SK-N-SH treated with all-trans-retinoic acid at 6 μM for 48 hours (cell line): ENCODE measurements around the gene LRP5.

Experiments
- ATAC-seq: fragments of 200-7000 bp; cut with Tn5 transposase; 3 replicates; pipeline ENCODE4 v1.9.1; 2020; ENCODE audit warnings: mild to moderate bottlenecking, moderate library complexity
- ARNTL ChIP-seq: fragments of 450-650 bp; formaldehyde crosslinking; IDR thresholded peaks from 2 replicates; pipeline ENCODE4 v1.5.0; 2020; ENCODE audit warnings: low read depth, mild to moderate bottlenecking, moderate library complexity, borderline replicate concordance
- CREB5 ChIP-seq: fragments of 250-450 bp; sonication (Bioruptor Pico); IDR thresholded peaks from 2 replicates; pipeline ENCODE4 v1.5.1; 2020; ENCODE audit warnings: low read depth, mild to moderate bottlenecking, moderate library complexity
- CSDC2 ChIP-seq: fragments of 250-450 bp; sonication (Bioruptor Pico); IDR thresholded peaks from 2 replicates; pipeline ENCODE4 v1.5.0; 2020; ENCODE audit warnings: mild to moderate bottlenecking, moderate library complexity
- CSRNP3 ChIP-seq: fragments of 250-450 bp; sonication (Bioruptor Pico); IDR thresholded peaks from 2 replicates; pipeline ENCODE4 v1.5.1; 2021; ENCODE audit warnings: mild to moderate bottlenecking, moderate library complexity
- ESRRG ChIP-seq: fragments of 250-450 bp; sonication (Bioruptor Pico); IDR thresholded peaks from 2 replicates; pipeline ENCODE4 v1.6.1; 2021; ENCODE audit warnings: mild to moderate bottlenecking
- ISL1 ChIP-seq: fragments of 250-450 bp; sonication (Bioruptor Pico); IDR thresholded peaks from 2 replicates; pipeline ENCODE4 v2.1.2; 2022; ENCODE audit warnings: mild to moderate bottlenecking, moderate library complexity
- OSR1 ChIP-seq: fragments of 250-450 bp; sonication (Bioruptor Pico); IDR thresholded peaks from 2 replicates; pipeline ENCODE4 v1.8.0; 2022; ENCODE audit warnings: moderate library complexity, mild to moderate bottlenecking, inconsistent platforms
- PATZ1 ChIP-seq: fragments of 250-450 bp; sonication (Bioruptor Pico); IDR thresholded peaks from 2 replicates; pipeline ENCODE4 v1.8.0; 2020; ENCODE audit warnings: mild to moderate bottlenecking, moderate library complexity, borderline replicate concordance
- POU6F1 ChIP-seq: fragments of 250-450 bp; sonication (Bioruptor Pico); IDR thresholded peaks from 2 replicates; pipeline ENCODE4 v1.8.0; 2021; ENCODE audit warnings: low read depth, mild to moderate bottlenecking, moderate library complexity, borderline replicate concordance
- PPARA ChIP-seq: fragments of 250-450 bp; sonication (Bioruptor Pico); IDR thresholded peaks from 2 replicates; pipeline ENCODE4 v1.5.0; 2020; ENCODE audit warnings: mild to moderate bottlenecking, borderline replicate concordance
- SNAI2 ChIP-seq: fragments of 250-450 bp; sonication (Bioruptor Pico); IDR thresholded peaks from 2 replicates; pipeline ENCODE4 v1.5.0; 2020; ENCODE audit warnings: mild to moderate bottlenecking, moderate library complexity
- TCF4 ChIP-seq: fragments of 250-450 bp; sonication (Bioruptor Pico); IDR thresholded peaks from 2 replicates; pipeline ENCODE4 v1.8.0; 2021; ENCODE audit warnings: mild to moderate bottlenecking, moderate library complexity, borderline replicate concordance
- TOX ChIP-seq: fragments of 250-450 bp; sonication (Bioruptor Pico); IDR thresholded peaks from 2 replicates; pipeline ENCODE4 v1.8.0; 2021; ENCODE audit warnings: mild to moderate bottlenecking, moderate library complexity, borderline replicate concordance
- TSHZ2 ChIP-seq: fragments of 250-450 bp; sonication (Bioruptor Pico); IDR thresholded peaks from 2 replicates; pipeline ENCODE4 v1.5.0; 2020; ENCODE audit warnings: mild to moderate bottlenecking, moderate library complexity
- ZC3H10 ChIP-seq: fragments of 250-450 bp; sonication (Bioruptor Pico); IDR thresholded peaks from 2 replicates; pipeline ENCODE4 v1.5.1; 2021; ENCODE audit warnings: mild to moderate bottlenecking, moderate library complexity
- ZFP3 ChIP-seq: fragments of 250-450 bp; sonication (Bioruptor Pico); IDR thresholded peaks from 2 replicates; pipeline ENCODE4 v1.5.0; 2020; ENCODE audit warnings: mild to moderate bottlenecking, moderate library complexity
- ZFP30 ChIP-seq: fragments of 450-650 bp; formaldehyde crosslinking; IDR thresholded peaks from 2 replicates; pipeline ENCODE4 v1.5.0; 2022; ENCODE audit warnings: mild to moderate bottlenecking, moderate library complexity
- ZNF565 ChIP-seq: fragments of 450-650 bp; formaldehyde crosslinking; conservative IDR thresholded peaks from 2 replicates; pipeline ENCODE4 v1.5.0; 2020; ENCODE audit warnings: low read depth, mild to moderate bottlenecking, moderate library complexity
- ZNF70 ChIP-seq: fragments of 450-650 bp; formaldehyde crosslinking; IDR thresholded peaks from 2 replicates; pipeline ENCODE4 v1.5.0; 2020; ENCODE audit warnings: mild to moderate bottlenecking, moderate library complexity
- ZNF8 ChIP-seq: fragments of 450-650 bp; formaldehyde crosslinking; IDR thresholded peaks from 2 replicates; pipeline ENCODE4 v1.5.0; 2020; ENCODE audit warnings: mild to moderate bottlenecking, moderate library complexity

The LRP5 gene

GRCh38 chr11:68373815-68374501 is 61.6 kb downstream of the LRP5 start:
- peak; percentile 67 for ATAC-seq
- peak; percentile 49; the same call in 1 of the 2 replicates for TF ChIP-seq TCF4 (CRISPR knock-in tag)
- TF ChIP-seq TSHZ2: 0 out of 2 replicates have a peak, but pooled peaks have one; percentile 73
- TF ChIP-seq ZFP3 (CRISPR knock-in tag): peak; percentile 21; the same call in 1 of the 2 replicates
- TF ChIP-seq ARNTL (CRISPR knock-in tag): no peak

- TF ChIP-seq TOX (CRISPR knock-in tag): no peak
- no peak for TF ChIP-seq PPARA
- no peak for TF ChIP-seq ZC3H10 (CRISPR knock-in tag)
- no peak for TF ChIP-seq SNAI2 (CRISPR knock-in tag)
- peak; percentile 51 for ATAC-seq
Observed at GRCh38 chr11:68374531-68374930, 62.1 kb downstream of the LRP5 start.

- TF ChIP-seq ARNTL (CRISPR knock-in tag) (no peak), ZFP30 (no peak), OSR1 (CRISPR knock-in tag) (no peak), ZNF565 (no peak), CREB5 (CRISPR knock-in tag) (no peak), ISL1 (CRISPR knock-in tag) (no peak), ZNF8 (CRISPR knock-in tag) (no peak), POU6F1 (CRISPR knock-in tag) (no peak), TCF4 (CRISPR knock-in tag) (no peak), ZNF70 (no peak), CSDC2 (CRISPR knock-in tag) (no peak), ESRRG (no peak)
- no peak for ATAC-seq
Observed at GRCh38 chr11:68375337-68375736, 62.9 kb downstream of the LRP5 start.

GRCh38 chr11:68375766-68376165 is 63.4 kb downstream of the LRP5 start:
- no peak for ATAC-seq
- no peak for TF ChIP-seq OSR1 (CRISPR knock-in tag)
- no peak for TF ChIP-seq PPARA

GRCh38 chr11:68377389-68377795 is 65.0 kb downstream of the LRP5 start:
- no peak for TF ChIP-seq TSHZ2
- no peak for TF ChIP-seq CSRNP3 (CRISPR knock-in tag)
- no peak for TF ChIP-seq PPARA
- no peak for TF ChIP-seq ZNF8 (CRISPR knock-in tag)
- no peak for TF ChIP-seq PATZ1 (CRISPR knock-in tag)
- no peak for TF ChIP-seq TCF4 (CRISPR knock-in tag)
- no peak for ATAC-seq
